Cardiac septum (tissue), 1 donor: ENCODE measurements around the gene BBS4. TPM values are rescaled to one million over a fixed set of nuclear protein-coding genes. Genes with fewer than 3 reads are reported as not detected.
"Not testable (repeated sequence)": the region's sequence is repeated elsewhere in the genome, so short reads cannot be mapped to it uniquely, and the experiment has no call there.

ENCODE experiments used
- DNase-seq: peaks from one replicate; pipeline ENCODE4 v3.0.0-alpha.2; 2020; ENCODE audit warnings: low spot score
- intact Hi-C: fragments of 100-400 bp; cut with DNase I; formaldehyde crosslinking; loops from one replicate; pipeline ENCODE4 v1.14.0; 2022
- total RNA-seq: library from RNA; stranded (reverse); fragmentation: NEBNext Ultra II Directional; extraction: Animal tissue kit (Norgen Biotek cat#: 25700); gene quantifications from one replicate; pipeline ENCODE4 v1.2.1, GENCODE V29; 2021
- donor health status: DM: no; HTN: no; CAD: no.

BBS4 gene
- total RNA-seq, 1 donor from 2014 or later: 12.1 TPM

DNA sequence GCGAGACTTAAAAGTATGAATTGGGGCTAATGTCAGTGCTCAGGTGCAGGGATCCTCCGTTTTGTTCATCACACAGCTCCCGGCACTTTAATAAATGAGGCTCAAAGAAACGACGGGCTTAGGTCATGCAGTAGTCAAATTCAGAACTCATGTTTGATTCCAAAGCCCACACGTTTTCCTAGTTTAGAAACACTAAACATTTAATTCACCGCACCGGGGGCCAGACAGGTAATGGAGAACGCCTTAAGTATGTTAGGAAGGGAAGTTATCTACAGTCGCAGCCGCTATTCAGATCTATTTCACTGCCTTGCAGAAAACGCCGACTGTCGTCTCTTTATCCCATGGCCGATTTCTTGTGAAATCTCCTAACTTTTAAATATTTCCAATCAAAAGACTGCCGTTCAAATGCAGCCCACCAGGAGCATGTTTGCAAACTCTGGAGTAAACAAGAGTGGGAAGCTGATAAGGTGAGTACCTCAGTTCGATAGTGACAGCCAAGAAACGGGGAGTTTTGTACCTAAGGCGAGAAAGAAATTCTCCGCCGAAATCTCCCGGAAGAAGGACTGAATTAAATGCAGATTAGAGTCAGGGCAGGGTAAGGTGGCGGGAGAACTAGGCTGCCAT lies 594 bp upstream of the BBS4 start:
- intact Hi-C loops: loop anchor here (10.0 kb wide), 1 partner anchor 211 kb away; the partner anchor contains the start of gene ARIH1
- DNase-seq: no peak

GRCh38 chr15:72688697-72689096 lies 2.7 kb downstream of the BBS4 start:
- DNase-seq: no peak
- intact Hi-C loops: loop anchor here (10.0 kb wide), 1 partner anchor 214 kb away; the partner anchor contains the start of gene ARIH1

GRCh38 chr15:72690938-72691337 lies 4.9 kb downstream of the BBS4 start:
- intact Hi-C loops: no loop called here
- DNase-seq: no peak

DNA sequence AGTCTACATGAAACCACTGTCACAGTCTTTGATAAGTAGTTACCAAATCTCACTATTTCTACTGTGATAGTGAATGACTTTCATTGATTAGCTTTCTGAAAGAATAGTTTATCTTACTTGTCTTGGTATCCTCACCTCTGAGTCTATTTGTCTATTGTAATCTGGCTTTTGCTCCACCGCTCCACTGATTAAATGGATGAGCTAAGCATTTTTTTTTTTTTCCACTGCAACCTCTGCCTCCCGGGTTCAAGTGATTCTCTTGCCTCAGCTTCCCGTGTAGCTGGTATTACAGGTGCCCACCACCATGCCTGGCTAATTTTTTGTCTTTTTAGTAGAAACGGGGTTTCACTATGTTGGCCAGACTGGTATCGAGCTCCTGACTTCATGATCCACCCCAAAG lies 12.9 kb downstream of the BBS4 start:
- intact Hi-C loops: no loop called here

DNA sequence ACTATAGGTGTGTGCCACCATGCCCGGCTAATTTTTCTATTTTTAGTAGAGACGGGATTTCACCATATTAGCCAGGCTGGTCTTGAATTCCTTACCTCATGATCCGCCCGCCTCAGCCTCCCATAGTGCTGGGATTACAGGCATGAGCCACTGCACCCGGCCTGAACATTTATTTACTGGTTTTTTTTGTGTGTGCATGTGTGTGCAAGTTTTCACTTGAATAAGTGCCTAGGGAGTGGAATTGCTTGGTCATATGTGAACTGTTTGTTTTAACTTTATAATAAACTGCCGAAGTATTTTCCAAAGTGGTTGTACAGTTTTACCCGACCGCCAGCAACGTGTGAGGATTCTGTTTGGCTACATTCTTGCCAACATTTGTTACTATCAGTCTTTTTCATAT lies 14.1 kb downstream of the BBS4 start:
- DNase-seq: no peak
- intact Hi-C loops: no loop called here

More for the DNA sequence above, 12.9 kb downstream of the BBS4 start:
- DNase-seq: no peak

DNA sequence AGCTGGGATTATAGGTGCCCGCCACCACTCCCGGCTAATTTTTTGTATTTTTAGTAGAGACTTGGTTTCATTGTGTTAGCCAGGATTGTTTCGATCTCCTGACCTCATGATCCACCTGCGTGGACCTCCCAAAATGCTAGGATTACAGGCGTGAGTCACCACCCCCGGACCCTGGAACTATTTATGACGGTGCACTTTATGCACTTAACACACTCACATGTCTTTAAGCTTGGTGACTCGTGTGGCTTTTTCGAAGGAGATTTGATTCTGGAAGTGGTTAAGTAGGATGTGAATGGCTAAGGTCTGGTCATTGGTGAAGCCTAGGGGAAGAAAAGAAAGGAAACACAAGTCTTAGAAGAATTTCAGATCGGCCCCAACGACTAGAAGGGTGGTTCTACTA lies 20.3 kb downstream of the BBS4 start:
- no peak for DNase-seq
- intact Hi-C loops: no loop called here

- intact Hi-C loops, DNase-seq: not testable (repeated sequence)
Measured at GRCh38 chr15:72708551-72709303, 22.7 kb downstream of the BBS4 start.

DNA sequence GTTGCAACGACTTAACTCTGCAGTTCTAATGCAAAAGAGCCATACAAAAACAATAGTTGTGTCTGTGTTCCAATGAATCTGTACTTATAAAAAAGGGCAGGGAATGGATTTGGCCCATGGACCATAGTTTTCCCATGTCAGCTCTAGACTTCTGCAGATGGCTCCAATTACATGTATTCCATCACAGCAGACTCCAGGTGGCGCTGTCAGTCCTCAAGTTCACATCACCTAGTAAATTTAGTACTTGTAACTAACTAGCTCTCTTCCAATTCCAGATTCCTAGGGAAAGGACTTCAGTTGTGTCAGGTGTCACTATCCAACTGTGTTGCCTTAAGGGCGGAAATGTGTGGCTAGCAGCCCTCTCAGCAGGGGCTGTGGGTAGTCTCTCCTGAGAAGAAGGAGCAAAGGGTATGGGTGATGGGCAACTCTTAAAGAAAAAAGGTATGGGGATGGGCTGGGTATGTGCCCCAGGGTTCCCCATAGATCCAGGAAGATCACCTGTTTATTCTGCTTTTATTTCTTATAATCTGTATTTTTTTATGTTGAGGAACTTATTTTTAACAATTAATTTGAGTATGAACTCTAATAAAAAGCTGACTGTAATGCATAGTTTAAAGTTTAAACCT lies 36.2 kb downstream of the BBS4 start:
- no peak for DNase-seq
- intact Hi-C loops: loop anchor here (5.0 kb wide), 1 partner anchor 360 kb away; no protein-coding TSS in a partner anchor

GRCh38 chr15:72724028-72724427 lies 38.0 kb downstream of the BBS4 start:
- no peak for DNase-seq
- intact Hi-C loops: loop anchor here (5.0 kb wide), 1 partner anchor 358 kb away; no protein-coding TSS in a partner anchor

DNA sequence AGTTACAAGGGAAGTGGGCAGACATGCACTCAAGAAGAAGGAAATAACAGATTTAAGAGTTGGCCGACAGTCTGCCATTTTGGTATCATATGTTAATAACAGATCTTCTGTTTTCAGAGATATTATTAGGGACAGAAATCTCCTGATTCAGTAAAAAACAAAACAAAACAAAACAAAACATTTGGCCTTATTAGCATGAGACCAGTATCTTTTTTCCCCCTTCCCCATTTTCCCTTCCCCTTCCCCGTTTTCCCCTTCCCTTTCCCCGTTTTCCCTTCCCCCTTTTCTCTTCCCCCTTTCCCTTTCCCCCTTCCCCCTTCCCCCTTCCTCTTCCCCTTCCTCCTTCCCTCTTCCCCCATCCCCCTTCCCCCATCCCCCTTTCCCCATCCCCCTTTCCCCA lies 39.4 kb downstream of the BBS4 start:
- DNase-seq: no peak
- intact Hi-C loops: no loop called here

DNA sequence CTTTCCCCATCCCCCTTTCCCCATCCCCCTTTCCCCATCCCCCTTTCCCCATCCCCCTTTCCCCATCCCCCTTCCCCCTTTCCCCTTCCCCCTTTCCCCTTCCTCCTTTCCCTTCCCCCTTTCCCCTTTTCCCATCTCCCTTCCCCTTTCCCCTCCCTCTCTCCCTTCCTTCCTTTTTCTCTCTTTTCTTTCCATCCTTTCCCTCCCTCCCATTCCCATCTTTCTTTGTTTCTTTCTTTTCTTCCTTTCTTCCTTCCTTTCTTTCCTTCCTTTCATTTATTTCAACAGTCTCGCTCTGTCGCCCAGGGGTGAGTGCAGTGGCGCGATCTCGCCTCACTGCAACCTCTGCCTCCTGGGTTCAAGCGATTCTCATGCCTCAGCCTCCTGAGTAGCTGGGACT lies 39.8 kb downstream of the BBS4 start:
- DNase-seq, intact Hi-C loops: not testable (repeated sequence)

DNA sequence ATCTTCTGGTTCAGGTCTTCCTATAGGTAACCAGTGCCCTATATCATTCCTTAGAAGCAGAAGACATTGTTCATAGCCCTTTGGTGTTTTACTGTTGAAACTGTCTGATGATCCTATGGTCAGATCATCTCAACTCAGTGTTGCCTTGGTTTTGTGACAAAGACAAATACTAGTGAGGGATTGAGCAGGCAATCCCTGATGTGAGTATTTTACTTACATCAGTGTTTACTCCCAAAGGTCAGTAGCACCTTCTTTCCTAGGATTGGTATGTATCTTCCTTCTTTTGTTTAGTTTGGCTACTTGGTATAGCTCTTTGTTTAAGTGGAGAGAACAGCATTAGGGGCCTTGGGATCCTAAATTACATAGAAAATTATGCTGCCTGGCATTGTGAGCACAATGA lies 41.1 kb downstream of the BBS4 start:
- intact Hi-C loops: no loop called here
- DNase-seq: no peak

DNA sequence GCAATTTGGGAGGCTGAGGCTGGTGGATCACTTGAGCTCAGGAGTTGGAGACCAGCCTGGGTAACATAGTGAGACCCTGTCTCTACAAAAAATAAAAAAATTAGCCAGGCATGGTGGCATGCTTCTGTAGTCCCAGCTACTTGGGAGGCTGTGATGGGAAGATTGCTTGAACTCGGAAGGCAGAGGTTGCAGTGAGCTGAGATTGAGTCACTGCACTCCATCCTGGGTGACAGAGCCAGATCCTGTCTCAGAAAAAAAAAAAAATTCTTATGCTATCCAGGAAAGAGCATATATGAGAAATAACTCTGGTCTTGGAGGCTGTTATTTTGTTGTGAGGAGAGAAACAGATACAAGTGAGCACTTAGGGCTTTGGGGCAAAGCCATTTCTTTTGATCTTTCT lies 42.2 kb downstream of the BBS4 start:
- intact Hi-C loops, DNase-seq: not testable (repeated sequence)

- intact Hi-C loops: no loop called here
- no peak for DNase-seq
Measured at GRCh38 chr15:72728821-72729220, 42.8 kb downstream of the BBS4 start.

DNA sequence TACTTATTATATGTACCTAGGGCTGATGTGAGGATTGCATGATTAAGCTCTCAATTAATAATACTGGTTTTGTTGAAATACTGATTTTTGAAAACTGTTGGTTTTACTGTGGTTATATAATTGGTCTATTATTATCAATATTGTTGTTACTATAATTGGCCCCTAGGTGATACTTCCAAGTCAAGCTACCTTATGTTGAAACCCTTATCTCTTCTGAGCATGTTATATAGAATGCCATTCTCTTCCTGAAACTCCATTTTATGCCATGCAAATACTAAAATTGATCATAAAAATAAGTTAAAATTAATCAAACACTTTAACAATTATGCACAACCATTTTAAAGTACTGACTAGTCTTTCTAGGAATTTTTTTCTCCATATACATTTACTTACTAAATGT lies 46.1 kb downstream of the BBS4 start:
- intact Hi-C loops: no loop called here

GRCh38 chr15:72732516-72732915 lies 46.5 kb downstream of the BBS4 start:
- intact Hi-C loops: no loop called here
- no peak for DNase-seq

More for the DNA sequence above, 46.1 kb downstream of the BBS4 start:
- no peak for DNase-seq

- no peak for DNase-seq
- intact Hi-C loops: no loop called here
Measured at GRCh38 chr15:72733941-72734738, 48.1 kb downstream of the BBS4 start.

GRCh38 chr15:72735111-72735510 lies 49.1 kb downstream of the BBS4 start:
- intact Hi-C loops: no loop called here

DNA sequence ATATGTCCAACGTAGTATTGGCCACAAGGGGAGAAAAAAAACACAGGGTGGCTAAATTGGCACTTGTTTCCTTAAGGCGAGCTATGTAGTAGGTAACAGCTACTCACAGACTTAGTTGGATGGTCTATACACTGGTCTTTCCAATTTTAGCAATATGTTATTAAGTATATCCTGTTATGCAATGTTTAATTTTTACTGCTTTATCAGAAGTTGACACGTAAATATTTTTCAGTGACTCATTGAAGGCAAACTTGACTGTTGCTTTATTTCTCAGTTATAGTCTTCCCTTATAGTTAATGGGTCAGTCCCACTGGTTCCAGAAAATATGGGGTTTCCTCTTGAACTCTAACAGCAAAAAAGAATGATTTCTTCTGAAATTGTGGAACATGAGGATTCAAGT lies 51.1 kb downstream of the BBS4 start:
- intact Hi-C loops: no loop called here
- DNase-seq: no peak

More at GRCh38 chr15:72735111-72735510, 49.1 kb downstream of the BBS4 start:
- no peak for DNase-seq

DNA sequence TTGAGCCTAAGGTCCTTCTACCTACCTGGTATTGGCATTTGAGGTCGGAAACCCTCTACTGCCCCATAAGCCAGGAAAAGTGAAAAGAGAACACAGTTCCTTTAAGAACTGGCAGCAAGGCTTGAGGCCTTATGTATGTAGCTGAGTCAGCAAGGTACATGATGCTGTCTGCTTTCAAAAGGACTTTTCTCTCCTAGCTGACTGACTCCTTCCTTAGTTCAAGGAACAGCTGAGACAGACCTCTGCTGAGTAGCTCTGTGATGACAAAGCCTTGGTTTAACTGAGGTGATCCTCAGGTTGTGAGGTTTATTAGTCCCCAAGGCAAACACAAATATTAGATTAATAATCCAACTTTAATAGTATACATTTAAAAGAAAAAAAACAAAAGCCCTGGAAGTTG lies 51.7 kb downstream of the BBS4 start:
- intact Hi-C loops: no loop called here
- no peak for DNase-seq
